Measurements from ENCODE around the gene GDPD3. TPM values are rescaled to one million over a fixed set of nuclear protein-coding genes. Genes with fewer than 3 reads are reported as not detected.

Gene GDPD3
- total RNA-seq, 1 donor from 2014 or later, result 0.50 TPM

DNA sequence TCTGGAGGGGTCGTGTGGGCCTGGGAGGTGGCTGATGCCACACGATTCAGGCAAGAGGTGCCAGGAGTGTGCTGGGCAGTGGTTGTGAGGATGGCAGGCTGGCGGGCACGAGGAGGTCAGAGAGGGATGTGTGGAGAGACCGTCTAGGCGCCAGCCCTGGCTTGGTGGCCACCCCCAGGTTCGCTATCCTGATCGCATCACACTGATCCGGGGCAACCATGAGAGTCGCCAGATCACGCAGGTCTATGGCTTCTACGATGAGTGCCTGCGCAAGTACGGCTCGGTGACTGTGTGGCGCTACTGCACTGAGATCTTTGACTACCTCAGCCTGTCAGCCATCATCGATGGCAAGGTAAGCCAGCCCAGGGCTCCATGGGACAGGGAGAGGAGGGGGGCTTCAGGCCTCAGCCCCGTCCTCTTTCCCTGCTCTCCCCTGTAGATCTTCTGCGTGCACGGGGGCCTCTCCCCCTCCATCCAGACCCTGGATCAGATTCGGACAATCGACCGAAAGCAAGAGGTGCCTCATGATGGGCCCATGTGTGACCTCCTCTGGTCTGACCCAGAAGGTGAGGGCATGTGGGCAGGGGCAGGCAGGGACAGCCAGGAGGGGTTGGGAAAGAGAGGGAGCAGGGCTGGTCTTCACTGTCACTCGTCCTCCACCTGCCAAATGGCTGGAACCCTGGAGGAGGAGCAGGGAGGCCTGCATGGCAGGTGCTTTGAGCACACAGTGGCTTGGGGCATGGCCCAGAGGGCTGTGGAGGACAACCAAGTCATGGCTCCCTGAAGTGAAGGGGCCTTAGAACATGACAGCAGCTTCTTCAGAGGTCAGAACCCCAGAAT lies 29.9 kb downstream of the GDPD3 start:
- TF ChIP-seq, protein P1, sequence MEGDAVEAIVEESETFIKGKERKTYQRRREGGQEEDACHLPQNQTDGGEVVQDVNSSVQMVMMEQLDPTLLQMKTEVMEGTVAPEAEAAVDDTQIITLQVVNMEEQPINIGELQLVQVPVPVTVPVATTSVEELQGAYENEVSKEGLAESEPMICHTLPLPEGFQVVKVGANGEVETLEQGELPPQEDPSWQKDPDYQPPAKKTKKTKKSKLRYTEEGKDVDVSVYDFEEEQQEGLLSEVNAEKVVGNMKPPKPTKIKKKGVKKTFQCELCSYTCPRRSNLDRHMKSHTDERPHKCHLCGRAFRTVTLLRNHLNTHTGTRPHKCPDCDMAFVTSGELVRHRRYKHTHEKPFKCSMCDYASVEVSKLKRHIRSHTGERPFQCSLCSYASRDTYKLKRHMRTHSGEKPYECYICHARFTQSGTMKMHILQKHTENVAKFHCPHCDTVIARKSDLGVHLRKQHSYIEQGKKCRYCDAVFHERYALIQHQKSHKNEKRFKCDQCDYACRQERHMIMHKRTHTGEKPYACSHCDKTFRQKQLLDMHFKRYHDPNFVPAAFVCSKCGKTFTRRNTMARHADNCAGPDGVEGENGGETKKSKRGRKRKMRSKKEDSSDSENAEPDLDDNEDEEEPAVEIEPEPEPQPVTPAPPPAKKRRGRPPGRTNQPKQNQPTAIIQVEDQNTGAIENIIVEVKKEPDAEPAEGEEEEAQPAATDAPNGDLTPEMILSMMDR (IDR thresholded peaks at IDR 0.05; ENCODE audit: insufficient read depth, low read length, poor library complexity, severe bottlenecking), result no peak

DNA sequence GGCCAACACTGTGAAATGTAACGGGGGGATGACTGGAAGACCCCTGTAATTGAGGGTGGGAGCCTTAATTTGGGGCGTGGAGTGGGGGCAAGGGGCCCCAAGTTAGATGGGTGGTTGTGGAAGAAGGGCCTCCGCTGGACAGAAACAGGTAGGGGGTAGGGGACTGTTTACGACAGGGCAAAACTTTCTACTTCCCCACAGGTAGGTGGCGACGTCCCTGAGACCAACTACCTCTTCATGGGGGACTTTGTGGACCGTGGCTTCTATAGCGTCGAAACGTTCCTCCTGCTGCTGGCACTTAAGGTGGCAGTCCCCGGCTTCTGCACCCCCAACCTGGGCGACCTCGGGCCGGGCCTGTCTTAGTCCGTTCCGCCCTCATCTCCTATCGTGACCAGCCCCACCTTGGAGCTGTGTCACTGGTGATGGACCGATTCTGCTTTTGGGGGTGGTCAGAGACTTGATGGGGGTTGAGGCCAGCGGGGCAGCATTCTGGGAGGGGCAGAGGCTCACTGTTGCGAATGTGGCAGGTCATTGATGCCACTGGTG lies 30.7 kb downstream of the GDPD3 start:
- H3K4me3 ChIP-seq (ENCODE audit: low read depth, low read length), result no peak overlapping the region
- TF ChIP-seq, protein P1 (IDR thresholded peaks at IDR 0.05; ENCODE audit: insufficient read depth, low read length, poor library complexity, severe bottlenecking), result peak; percentile 17
- peaks cover 7% of the 10 kb centered on the region for H3K36me3 ChIP-seq (ENCODE audit: control insufficient read depth, insufficient read depth, low read length)
- no peak for DNase-seq (ENCODE audit: low read depth)
- H3K27me3 ChIP-seq (ENCODE audit: control insufficient read depth, insufficient read depth, low read length), result no peaks in the 10 kb centered on the region

More for the DNA sequence above, 29.9 kb downstream of the GDPD3 start:
- H3K36me3 ChIP-seq (ENCODE audit: control insufficient read depth, insufficient read depth, low read length), result peaks cover 6% of the 10 kb centered on the region
- no peak overlapping the region for H3K4me3 ChIP-seq (ENCODE audit: low read depth, low read length)
- no peak for DNase-seq (ENCODE audit: low read depth)
- no peaks in the 10 kb centered on the region for H3K27me3 ChIP-seq (ENCODE audit: control insufficient read depth, insufficient read depth, low read length)

DNA sequence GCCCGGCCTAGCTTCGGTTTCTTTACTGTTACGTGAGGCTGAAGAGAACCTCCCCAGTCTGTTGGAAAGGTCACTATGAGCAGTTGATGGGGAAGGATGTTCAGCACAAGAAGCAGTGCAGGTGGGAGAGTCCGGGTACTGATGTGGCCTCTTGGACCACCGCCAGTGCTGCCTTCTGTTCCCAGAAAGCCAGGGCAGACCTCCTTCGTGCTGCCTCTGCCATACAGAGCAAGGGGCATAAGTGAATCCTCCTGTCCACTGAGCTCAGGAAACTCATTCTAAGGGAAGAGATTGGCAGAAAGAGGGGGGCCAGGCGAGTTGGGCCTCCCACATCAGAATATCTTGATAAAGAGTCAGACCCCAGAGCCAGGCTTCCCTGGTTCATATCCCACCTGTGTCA lies 33.9 kb downstream of the GDPD3 start:
- DNase-seq (ENCODE audit: low read depth), result no peak
- Histone ChIP-seq H3K4me3 (ENCODE audit: low read depth, low read length) (no peak overlapping the region), H3K27me3 (ENCODE audit: control insufficient read depth, insufficient read depth, low read length) (no peaks in the 10 kb centered on the region), H3K36me3 (ENCODE audit: control insufficient read depth, insufficient read depth, low read length) (peaks cover 7% of the 10 kb centered on the region)
- TF ChIP-seq, protein P1 (IDR thresholded peaks at IDR 0.05; ENCODE audit: insufficient read depth, low read length, poor library complexity, severe bottlenecking), result no peak

DNA sequence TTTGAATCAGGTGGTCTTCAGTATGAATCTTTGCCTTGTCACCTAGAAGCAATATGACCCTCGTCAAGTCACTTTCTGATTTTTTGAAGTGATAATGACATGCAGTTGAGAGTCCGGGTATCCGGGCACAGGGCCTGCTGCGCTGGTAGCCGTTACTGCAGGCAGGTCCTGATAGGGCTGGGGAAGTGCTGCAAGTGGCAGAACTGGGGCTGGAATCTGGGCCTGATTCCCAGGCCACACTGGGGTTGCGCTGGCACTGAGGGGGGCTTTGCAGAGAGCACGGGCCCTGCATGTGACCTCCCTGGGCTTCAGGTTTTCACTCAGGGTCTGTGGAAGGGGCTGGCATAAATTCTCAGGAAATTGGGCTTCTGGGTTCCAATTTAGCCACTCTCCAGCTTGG lies 34.6 kb downstream of the GDPD3 start:
- DNase-seq (ENCODE audit: low read depth), result no peak
- no peak overlapping the region for H3K4me3 ChIP-seq (ENCODE audit: low read depth, low read length)
- H3K36me3 ChIP-seq (ENCODE audit: control insufficient read depth, insufficient read depth, low read length), result peaks cover 7% of the 10 kb centered on the region
- H3K27me3 ChIP-seq (ENCODE audit: control insufficient read depth, insufficient read depth, low read length), result no peaks in the 10 kb centered on the region
- TF ChIP-seq, protein P1 (IDR thresholded peaks at IDR 0.05; ENCODE audit: insufficient read depth, low read length, poor library complexity, severe bottlenecking), result no peak

DNA sequence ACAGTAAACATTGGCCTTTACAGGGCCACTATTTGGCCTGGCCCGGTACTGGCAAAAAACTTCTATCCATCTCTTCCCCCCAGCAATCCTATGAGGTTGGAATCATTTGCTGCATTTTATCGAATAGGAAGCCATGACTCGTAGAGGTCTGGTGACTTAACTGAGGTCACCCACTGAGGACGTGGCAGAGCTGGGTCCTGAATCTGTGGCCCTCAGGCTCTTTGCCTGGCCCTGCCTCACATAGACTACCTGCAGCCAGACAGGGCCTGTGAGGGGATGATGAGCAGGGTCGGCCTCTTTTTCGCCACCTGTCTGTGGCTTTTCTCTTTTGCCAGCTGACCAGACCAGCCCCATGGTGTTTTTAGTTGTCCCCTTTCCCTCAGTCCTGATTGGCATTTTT lies 35.7 kb downstream of the GDPD3 start:
- H3K36me3 ChIP-seq (ENCODE audit: control insufficient read depth, insufficient read depth, low read length), result peaks cover 7% of the 10 kb centered on the region
- TF ChIP-seq, protein P1 (IDR thresholded peaks at IDR 0.05; ENCODE audit: insufficient read depth, low read length, poor library complexity, severe bottlenecking), result no peak
- no peak overlapping the region for H3K4me3 ChIP-seq (ENCODE audit: low read depth, low read length)
- H3K27me3 ChIP-seq (ENCODE audit: control insufficient read depth, insufficient read depth, low read length), result no peaks in the 10 kb centered on the region
- DNase-seq (ENCODE audit: low read depth), result no peak

Measured in kidney epithelial cell (primary cell).